ENCODE results near the gene TMEM74B. TPM values are rescaled to one million over a fixed set of nuclear protein-coding genes. Genes with fewer than 3 reads are reported as not detected.

The TMEM74B gene
- total RNA-seq, 1 experiment from 2014 or later = 4.9 TPM

DNA sequence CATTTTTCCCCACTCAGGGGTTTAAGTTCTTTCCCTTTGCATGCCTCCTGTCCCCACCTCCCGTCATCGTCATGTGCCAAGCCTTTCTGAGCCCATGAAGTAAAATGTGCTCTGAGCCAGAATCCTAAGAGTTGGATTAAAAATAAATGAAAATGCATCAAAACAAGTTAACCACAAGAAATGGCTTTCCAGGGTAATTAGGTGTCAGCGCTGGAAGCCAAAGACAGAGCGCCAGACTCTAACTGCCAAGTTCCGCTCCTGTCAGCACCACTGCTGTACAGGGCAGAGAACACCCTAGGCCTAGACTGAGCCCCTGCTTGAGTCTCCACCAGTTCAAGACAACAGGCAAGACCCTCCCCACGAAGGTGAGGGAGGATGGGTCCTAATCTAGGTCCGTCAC is 13.0 kb upstream of the TMEM74B start:
- H3K4me1 ChIP-seq (ENCODE audit: insufficient read depth, low read length) = no peaks in the 10 kb centered on the region
- Mint-ChIP-seq H3K36me3 (ENCODE audit: insufficient read depth in 1 of 3, low read depth in 3 of 3) (no peaks in the 10 kb centered on the region), H3K27me3 (ENCODE audit: low read depth) (peaks cover 22% of the 10 kb centered on the region), H3K9me3 (peaks cover 0 to 3% of the 10 kb centered on the region in 2 experiments; a peak in 1 of 5 replicates), H3K4me1 (no peaks in the 10 kb centered on the region; a peak in 1 of 4 replicates), H3K4me3 (no peak overlapping the region), H3K27ac (no peak overlapping the region)
- no peak overlapping the region for H4K8ac ChIP-seq (replicated peaks; ENCODE audit: insufficient read length, low read depth, low read length)
- H3K79me1 ChIP-seq (ENCODE audit: insufficient read depth, low read depth, low read length, poor library complexity, severe bottlenecking) = no peaks in the 10 kb centered on the region
- no peak overlapping the region for H3K56ac ChIP-seq (ENCODE audit: insufficient read length, low read depth, low read length)
- peaks cover 3% of the 10 kb centered on the region; the same call in 1 of the 2 replicates for H3K27me3 ChIP-seq (ENCODE audit: insufficient read depth, low read length)
- no peak overlapping the region for H2BK120ac ChIP-seq (ENCODE audit: low read depth, low read length, poor library complexity, severe bottlenecking)
- H3K9ac ChIP-seq (ENCODE audit: extremely low read depth, insufficient read length, low read length) = no peak overlapping the region
- no peak for DNase-seq
- no CpG with 5 or more reads among the region's 7 CpGs for WGBS (ENCODE audit: extremely low coverage, insufficient read length, low lambda C conversion rate)
- no peak overlapping the region for H2BK20ac ChIP-seq (ENCODE audit: low read depth, low read length, poor library complexity, severe bottlenecking)
- H4K91ac ChIP-seq (ENCODE audit: insufficient read length, low read depth, low read length) = no peak overlapping the region
- H3K4me2 ChIP-seq (ENCODE audit: insufficient read depth, insufficient read length, low read length) = no peak overlapping the region
- H4K5ac ChIP-seq (ENCODE audit: insufficient read length, low read depth, low read length) = no peak overlapping the region
- no peaks in the 10 kb centered on the region for H3K23me2 ChIP-seq (ENCODE audit: insufficient read length, low read depth, low read length, poor library complexity, severe bottlenecking)
- no peak overlapping the region for H2AFZ ChIP-seq (ENCODE audit: low read length)
- H4K20me1 ChIP-seq (ENCODE audit: control insufficient read depth, insufficient read depth, insufficient read length) = no peaks in the 10 kb centered on the region
- H2AK5ac ChIP-seq (ENCODE audit: insufficient read length, low read length) = no peak overlapping the region
- no peak overlapping the region for H2BK5ac ChIP-seq (ENCODE audit: insufficient read length, low read length)
- no peak overlapping the region for H3K18ac ChIP-seq (ENCODE audit: insufficient read length, low read depth, low read length)
- no peak overlapping the region for H2BK12ac ChIP-seq (ENCODE audit: insufficient read length, low read depth, low read length)
- H3K14ac ChIP-seq (ENCODE audit: insufficient read depth, low read length) = no peak overlapping the region
- no peaks in the 10 kb centered on the region for H3K9me3 ChIP-seq (ENCODE audit: control insufficient read depth, low read depth, low read length)
- no peak overlapping the region for H3K27ac ChIP-seq (ENCODE audit: insufficient read length, low read depth, low read length)
- H3K4ac ChIP-seq (ENCODE audit: low read depth, low read length) = no peak overlapping the region
- no peaks in the 10 kb centered on the region for H3K79me2 ChIP-seq (ENCODE audit: insufficient read depth, low read length)
- no peak overlapping the region for H3T11ph ChIP-seq (ENCODE audit: low read length)
- TF ChIP-seq, protein P1, sequence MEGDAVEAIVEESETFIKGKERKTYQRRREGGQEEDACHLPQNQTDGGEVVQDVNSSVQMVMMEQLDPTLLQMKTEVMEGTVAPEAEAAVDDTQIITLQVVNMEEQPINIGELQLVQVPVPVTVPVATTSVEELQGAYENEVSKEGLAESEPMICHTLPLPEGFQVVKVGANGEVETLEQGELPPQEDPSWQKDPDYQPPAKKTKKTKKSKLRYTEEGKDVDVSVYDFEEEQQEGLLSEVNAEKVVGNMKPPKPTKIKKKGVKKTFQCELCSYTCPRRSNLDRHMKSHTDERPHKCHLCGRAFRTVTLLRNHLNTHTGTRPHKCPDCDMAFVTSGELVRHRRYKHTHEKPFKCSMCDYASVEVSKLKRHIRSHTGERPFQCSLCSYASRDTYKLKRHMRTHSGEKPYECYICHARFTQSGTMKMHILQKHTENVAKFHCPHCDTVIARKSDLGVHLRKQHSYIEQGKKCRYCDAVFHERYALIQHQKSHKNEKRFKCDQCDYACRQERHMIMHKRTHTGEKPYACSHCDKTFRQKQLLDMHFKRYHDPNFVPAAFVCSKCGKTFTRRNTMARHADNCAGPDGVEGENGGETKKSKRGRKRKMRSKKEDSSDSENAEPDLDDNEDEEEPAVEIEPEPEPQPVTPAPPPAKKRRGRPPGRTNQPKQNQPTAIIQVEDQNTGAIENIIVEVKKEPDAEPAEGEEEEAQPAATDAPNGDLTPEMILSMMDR (conservative IDR thresholded peaks at IDR 0.05) = no peak
- H2BK15ac ChIP-seq (ENCODE audit: low read depth, low read length) = no peak overlapping the region
- H3K23ac ChIP-seq (ENCODE audit: insufficient read length, low read depth, low read length) = no peak overlapping the region

Data from H9 (cell line).